Endodermal cell (in vitro differentiated cells): Measurements from ENCODE around the gene IL11. TPM values are rescaled to one million over a fixed set of nuclear protein-coding genes. Genes with fewer than 3 reads are reported as not detected.
A peak's percentile ranks its signal among the peaks of the same experiment; 100 is the strongest.

Source experiments
- DNase-seq: peaks from one replicate; pipeline ENCODE4 v3.0.0-alpha.2; 2017
- H3K27ac ChIP-seq: 2 replicates; pipeline ENCODE4 v1.5.1; 2013; ENCODE audit warnings: mild to moderate bottlenecking, low read depth, low read length, moderate library complexity
- H3K27me3 ChIP-seq: 2 replicates; pipeline ENCODE4 v1.6.1; 2013; ENCODE audit warnings: mild to moderate bottlenecking, low read length, moderate library complexity; ENCODE audit not compliant: insufficient read depth, control insufficient read depth, poor library complexity, severe bottlenecking
- H3K36me3 ChIP-seq: 2 replicates; pipeline ENCODE4 v1.7.0; 2013; ENCODE audit warnings: mild to moderate bottlenecking, low read length, moderate library complexity; ENCODE audit not compliant: control insufficient read depth, insufficient read depth
- H3K4me1 ChIP-seq: one replicate; pipeline ENCODE4 v1.7.0; 2013; ENCODE audit warnings: low read length; ENCODE audit not compliant: control insufficient read depth, insufficient read depth
- H3K4me3 ChIP-seq: 2 replicates; pipeline ENCODE4 v1.5.1; 2013; ENCODE audit warnings: mild to moderate bottlenecking, low read length, moderate library complexity
- H3K9ac ChIP-seq: 2 replicates; pipeline ENCODE4 v1.6.1; 2013; ENCODE audit warnings: mild to moderate bottlenecking, low read length, moderate library complexity; ENCODE audit not compliant: poor library complexity, severe bottlenecking; ENCODE audit errors: extremely low read depth
- H3K9me3 ChIP-seq: 2 replicates; pipeline ENCODE4 v1.6.1; 2013; ENCODE audit warnings: mild to moderate bottlenecking, low read length, moderate library complexity; ENCODE audit not compliant: control insufficient read depth
- H3K27ac Mint-ChIP-seq: 2 replicates; pipeline ENCODE4 v1.8.0; 2020; ENCODE audit warnings: mixed read lengths
- H3K27me3 Mint-ChIP-seq: 2 replicates; pipeline ENCODE4 v1.8.0; 2021; ENCODE audit warnings: mild to moderate bottlenecking, mixed read lengths; ENCODE audit not compliant: insufficient read depth
- H3K36me3 Mint-ChIP-seq: 2 replicates; pipeline ENCODE4 v1.8.0; 2020; ENCODE audit warnings: low read depth, mixed read lengths
- H3K4me1 Mint-ChIP-seq: 2 replicates; pipeline ENCODE4 v1.8.0; 2020; ENCODE audit warnings: mixed read lengths
- H3K4me3 Mint-ChIP-seq: 2 replicates; pipeline ENCODE4 v1.8.0; 2020; ENCODE audit warnings: mild to moderate bottlenecking, moderate library complexity, mixed read lengths
- H3K9me3 Mint-ChIP-seq: 2 replicates; pipeline ENCODE4 v1.8.0; 2020; ENCODE audit warnings: mild to moderate bottlenecking, mixed read lengths
- CTCF ChIP-seq: fragments of 200-600 bp; sonication (generic); conservative IDR thresholded peaks from 2 replicates; pipeline ENCODE4 v1.5.0; 2021; ENCODE audit warnings: antibody characterized with exemption, mild to moderate bottlenecking
- WGBS, 2 experiments: methylation state at CpG; one replicate each; pipeline versions ENCODE4 v1.1.5 to v1.1.7; 2013; ENCODE audit warnings: missing lambda C conversion rate in 2 of 2, mixed read lengths in 1 of 2; ENCODE audit not compliant: insufficient coverage in 1 of 2, insufficient read length in 1 of 2; 5-methylcytosine and 5-hydroxymethylcytosine counted together
- total RNA-seq, 2 donors: library from RNA; stranded (reverse); fragmentation: NEBNext Ultra II Directional in 1 of 2; extraction: Animal tissue kit (Norgen Biotek cat#: 25700) in 1 of 2; gene quantifications; 2 replicates in 1 of 2; 3 replicates in 1 of 2; pipeline ENCODE4 v1.2.1, GENCODE V29; 2021

Gene IL11
- total RNA-seq, 2 donors from 2014 or later: 0.91 to 1.7 TPM

- no peaks in the 10 kb centered on the region for H3K27me3 ChIP-seq
- H3K4me1 ChIP-seq: peaks cover 21% of the 10 kb centered on the region
- no peaks in the 10 kb centered on the region for H3K9me3 ChIP-seq
- H3K4me3 ChIP-seq: no peak overlapping the region
- DNase-seq: no peak
- Mint-ChIP-seq H3K9me3 (no peaks in the 10 kb centered on the region), H3K4me3 (no peak overlapping the region), H3K36me3 (peaks cover 33% of the 10 kb centered on the region), H3K27me3 (no peaks in the 10 kb centered on the region), H3K27ac (no peak overlapping the region), H3K4me1 (peaks cover 34% of the 10 kb centered on the region)
- H3K36me3 ChIP-seq: peaks cover 43% of the 10 kb centered on the region
- no peak overlapping the region for H3K9ac ChIP-seq
- peak overlapping the region; percentile 37 for H3K27ac ChIP-seq
- no peak for TF ChIP-seq CTCF
- 64 to 70% methylated on average over 14 to 18 of the region's 18 CpGs for WGBS, 2 experiments
Observed at GRCh38 chr19:55391702-55392615, 21.7 kb upstream of the IL11 start.

GRCh38 chr19:55391191-55391670 is 21.0 kb upstream of the IL11 start:
- peaks cover 39% of the 10 kb centered on the region for H3K4me1 Mint-ChIP-seq
- H3K36me3 Mint-ChIP-seq: peaks cover 40% of the 10 kb centered on the region
- H3K27ac Mint-ChIP-seq: no peak overlapping the region
- no peak overlapping the region for H3K4me3 Mint-ChIP-seq
- Histone ChIP-seq H3K36me3 (peaks cover 49% of the 10 kb centered on the region), H3K27ac (no peak overlapping the region), H3K4me3 (no peak overlapping the region), H3K9ac (no peak overlapping the region), H3K4me1 (peaks cover 21% of the 10 kb centered on the region), H3K27me3 (no peaks in the 10 kb centered on the region), H3K9me3 (no peaks in the 10 kb centered on the region)
- TF ChIP-seq CTCF: no peak
- DNase-seq: no peak
- H3K27me3 Mint-ChIP-seq: no peaks in the 10 kb centered on the region
- 90 to 92% methylated on average over 10 to 12 of the region's 12 CpGs for WGBS, 2 experiments
- no peaks in the 10 kb centered on the region for H3K9me3 Mint-ChIP-seq

GRCh38 chr19:55390461-55390880 is 20.2 kb upstream of the IL11 start:
- H3K4me3 ChIP-seq: no peak overlapping the region
- H3K9me3 ChIP-seq: no peaks in the 10 kb centered on the region
- H3K9ac ChIP-seq: no peak overlapping the region
- Mint-ChIP-seq H3K27me3 (no peaks in the 10 kb centered on the region), H3K36me3 (peaks cover 43% of the 10 kb centered on the region), H3K4me3 (no peak overlapping the region), H3K27ac (peak overlapping the region; percentile 76), H3K9me3 (no peaks in the 10 kb centered on the region), H3K4me1 (peaks cover 39% of the 10 kb centered on the region)
- H3K27ac ChIP-seq: no peak overlapping the region
- no peak for TF ChIP-seq CTCF
- H3K36me3 ChIP-seq: peaks cover 49% of the 10 kb centered on the region
- WGBS, 2 experiments: 76 to 83% methylated on average over 2 to 7 of the region's 7 CpGs
- DNase-seq: peak; percentile 77
- H3K4me1 ChIP-seq: peaks cover 21% of the 10 kb centered on the region
- no peaks in the 10 kb centered on the region for H3K27me3 ChIP-seq
